OCI-LY1 (cell line): Measurements from ENCODE around the gene TNS4.

Source experiments
- EZH2 ChIP-seq: fragments of 200-600 bp; sonication (generic), shearing (Covaris generic); IDR thresholded peaks from 2 replicates; pipeline ENCODE4 v1.8.0; 2017; ENCODE audit warnings: borderline replicate concordance, mixed run types, mild to moderate bottlenecking, antibody characterized with exemption, low read length, moderate library complexity, mixed read lengths
- TF ChIP-seq, protein P1 (sequence below): fragments of 200-600 bp; sonication (generic), shearing (Covaris generic); IDR thresholded peaks from 2 replicates; pipeline ENCODE4 v1.5.1; 2017; ENCODE audit warnings: mild to moderate bottlenecking, antibody characterized with exemption, low read length, moderate library complexity, mixed read lengths

DNA sequence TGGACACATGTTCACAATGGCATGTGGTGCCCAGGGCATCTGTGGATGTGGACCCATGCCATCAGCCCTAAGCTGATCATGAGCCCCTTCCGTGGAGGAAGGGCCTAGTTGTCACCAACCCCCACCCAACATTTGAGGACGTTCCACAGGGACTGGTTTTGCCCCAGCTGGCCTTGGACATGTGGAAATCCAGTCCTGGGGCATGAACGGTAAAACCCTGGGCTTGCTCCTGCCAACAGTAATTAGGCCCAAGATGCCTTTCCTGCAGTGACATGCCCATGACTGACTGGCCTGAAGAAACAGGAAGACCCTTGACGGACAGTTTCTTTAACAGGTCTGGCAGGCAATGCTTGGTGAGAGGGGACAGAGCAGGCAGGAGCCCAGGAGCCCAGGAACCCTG, 7.7 kb downstream of the TNS4 start:
- TF ChIP-seq, protein P1, sequence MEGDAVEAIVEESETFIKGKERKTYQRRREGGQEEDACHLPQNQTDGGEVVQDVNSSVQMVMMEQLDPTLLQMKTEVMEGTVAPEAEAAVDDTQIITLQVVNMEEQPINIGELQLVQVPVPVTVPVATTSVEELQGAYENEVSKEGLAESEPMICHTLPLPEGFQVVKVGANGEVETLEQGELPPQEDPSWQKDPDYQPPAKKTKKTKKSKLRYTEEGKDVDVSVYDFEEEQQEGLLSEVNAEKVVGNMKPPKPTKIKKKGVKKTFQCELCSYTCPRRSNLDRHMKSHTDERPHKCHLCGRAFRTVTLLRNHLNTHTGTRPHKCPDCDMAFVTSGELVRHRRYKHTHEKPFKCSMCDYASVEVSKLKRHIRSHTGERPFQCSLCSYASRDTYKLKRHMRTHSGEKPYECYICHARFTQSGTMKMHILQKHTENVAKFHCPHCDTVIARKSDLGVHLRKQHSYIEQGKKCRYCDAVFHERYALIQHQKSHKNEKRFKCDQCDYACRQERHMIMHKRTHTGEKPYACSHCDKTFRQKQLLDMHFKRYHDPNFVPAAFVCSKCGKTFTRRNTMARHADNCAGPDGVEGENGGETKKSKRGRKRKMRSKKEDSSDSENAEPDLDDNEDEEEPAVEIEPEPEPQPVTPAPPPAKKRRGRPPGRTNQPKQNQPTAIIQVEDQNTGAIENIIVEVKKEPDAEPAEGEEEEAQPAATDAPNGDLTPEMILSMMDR: no peak
- no peak for TF ChIP-seq EZH2
